OCI-LY7 (cell line): ENCODE results near the gene DNAAF8.

Source experiments
- EZH2phosphoT487 ChIP-seq: fragments of 200-600 bp; sonication (generic); IDR thresholded peaks from 2 replicates; pipeline ENCODE4 v1.6.1; 2018; ENCODE audit warnings: low read depth, borderline replicate concordance, mild to moderate bottlenecking, mixed run types, antibody characterized with exemption, low read length, moderate library complexity, mixed read lengths
- TF ChIP-seq, protein P1 (sequence below): fragments of 200-600 bp; sonication (generic); conservative IDR thresholded peaks from 2 replicates; pipeline ENCODE4 v1.5.1; 2014; ENCODE audit warnings: mild to moderate bottlenecking, antibody characterized with exemption, low read length, moderate library complexity, mixed read lengths

- TF ChIP-seq, protein P1, sequence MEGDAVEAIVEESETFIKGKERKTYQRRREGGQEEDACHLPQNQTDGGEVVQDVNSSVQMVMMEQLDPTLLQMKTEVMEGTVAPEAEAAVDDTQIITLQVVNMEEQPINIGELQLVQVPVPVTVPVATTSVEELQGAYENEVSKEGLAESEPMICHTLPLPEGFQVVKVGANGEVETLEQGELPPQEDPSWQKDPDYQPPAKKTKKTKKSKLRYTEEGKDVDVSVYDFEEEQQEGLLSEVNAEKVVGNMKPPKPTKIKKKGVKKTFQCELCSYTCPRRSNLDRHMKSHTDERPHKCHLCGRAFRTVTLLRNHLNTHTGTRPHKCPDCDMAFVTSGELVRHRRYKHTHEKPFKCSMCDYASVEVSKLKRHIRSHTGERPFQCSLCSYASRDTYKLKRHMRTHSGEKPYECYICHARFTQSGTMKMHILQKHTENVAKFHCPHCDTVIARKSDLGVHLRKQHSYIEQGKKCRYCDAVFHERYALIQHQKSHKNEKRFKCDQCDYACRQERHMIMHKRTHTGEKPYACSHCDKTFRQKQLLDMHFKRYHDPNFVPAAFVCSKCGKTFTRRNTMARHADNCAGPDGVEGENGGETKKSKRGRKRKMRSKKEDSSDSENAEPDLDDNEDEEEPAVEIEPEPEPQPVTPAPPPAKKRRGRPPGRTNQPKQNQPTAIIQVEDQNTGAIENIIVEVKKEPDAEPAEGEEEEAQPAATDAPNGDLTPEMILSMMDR = no peak
- TF ChIP-seq EZH2phosphoT487 = no peak
Observed at GRCh38 chr16:4755687-4756086, 21.4 kb downstream of the DNAAF8 start.
